ENCODE measurements around the gene GFY.

GFY gene

DNA sequence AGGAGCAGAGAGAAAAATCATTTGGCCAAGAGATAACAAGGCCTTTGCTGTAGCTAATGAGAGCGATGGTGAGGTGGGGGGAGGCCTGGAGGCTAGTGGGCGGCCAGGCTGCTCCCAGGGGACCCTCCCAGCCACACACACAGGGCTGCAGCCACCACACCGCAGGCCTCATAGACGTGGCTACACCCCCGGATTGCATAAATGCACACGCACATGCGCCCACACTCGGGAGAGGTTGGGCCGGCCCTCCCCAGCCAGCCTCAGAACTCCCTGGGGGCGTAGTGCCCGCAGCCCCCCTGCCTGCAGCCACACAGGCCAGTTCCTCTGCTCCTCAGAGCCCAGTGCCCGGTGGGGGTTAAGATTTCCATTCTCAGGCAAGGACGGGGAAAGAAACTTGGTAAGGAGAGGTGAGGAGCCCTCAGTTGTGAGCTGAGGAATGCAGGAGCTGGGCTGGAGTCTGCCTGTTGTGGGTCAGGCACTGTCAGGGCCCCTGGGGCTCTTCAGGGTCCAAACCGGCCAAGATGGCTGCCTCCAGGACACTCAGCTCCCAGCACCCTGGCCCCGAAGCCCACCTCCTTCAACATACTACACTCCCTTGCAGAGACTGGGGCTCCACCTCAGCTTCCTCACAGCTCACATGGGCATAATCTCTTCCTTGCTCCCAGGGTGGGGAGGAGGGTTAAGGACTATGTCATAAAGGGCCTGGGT lies 9.9 kb upstream of the GFY start:
- Histone ChIP-seq H3K23ac (ENCODE audit: low read depth, low read length, poor library complexity) (peak overlapping the region; percentile 34), H3K18ac (ENCODE audit: low read length) (peak overlapping the region; percentile 87), H2BK12ac (ENCODE audit: low read length) (peak overlapping the region; percentile 93), H3K79me1 (ENCODE audit: low read depth, low read length) (peaks cover 1% of the 10 kb centered on the region), H2AK5ac (ENCODE audit: low read depth, low read length) (peak overlapping the region; percentile 86), H3K4ac (ENCODE audit: low read length) (peak overlapping the region; percentile 86), H3K27me3 (ENCODE audit: control insufficient read depth in 3 of 3, insufficient read depth in 3 of 3, low read depth in 1 of 3, low read length in 3 of 3) (peaks cover 0 to 80% (median 0%) of the 10 kb centered on the region in 3 experiments), H3K9me3 (replicated peaks in 1 of 2; ENCODE audit: control insufficient read depth in 2 of 2, insufficient read depth in 1 of 2, low read depth in 1 of 2, low read length in 2 of 2) (no peaks in the 10 kb centered on the region), H3K4me3 (ENCODE audit: low read length in 2 of 2) (no peak overlapping the region), H3K4me1 (ENCODE audit: control insufficient read depth in 2 of 2, insufficient read depth in 1 of 2, low read depth in 1 of 2, low read length in 2 of 2) (peaks cover 0 to 24% of the 10 kb centered on the region in 2 donors), H3K27ac (replicated peaks; ENCODE audit: low read length) (no peak overlapping the region), H3K9ac (ENCODE audit: low read depth, low read length, poor library complexity) (peak overlapping the region; percentile 63), H2BK15ac (ENCODE audit: low read length) (peak overlapping the region; percentile 79), H2BK5ac (ENCODE audit: low read length) (peak overlapping the region; percentile 90), H3K36me3 (replicated peaks in 1 of 2; ENCODE audit: control insufficient read depth in 2 of 2, insufficient read depth in 2 of 2, low read length in 2 of 2) (no peaks in the 10 kb centered on the region), H4K8ac (ENCODE audit: low read depth, low read length) (no peak overlapping the region), H3K4me2 (ENCODE audit: insufficient read depth, low read length, poor library complexity, severe bottlenecking) (no peak overlapping the region), H2AFZ (ENCODE audit: low read length) (peak overlapping the region; percentile 69), H4K91ac (ENCODE audit: low read depth, low read length, poor library complexity) (peak overlapping the region; percentile 46), H3K14ac (ENCODE audit: low read length) (no peak overlapping the region), H2BK120ac (ENCODE audit: low read depth, low read length) (peak overlapping the region; percentile 36)
- no peak for DNase-seq (ENCODE audit: low spot score)
- no CpG with 5 or more reads among the region's 15 CpGs for WGBS, 2 donors (ENCODE audit: extremely low coverage in 2 of 2, insufficient read length in 2 of 2, insufficient replicate concordance in 1 of 2)

DNA sequence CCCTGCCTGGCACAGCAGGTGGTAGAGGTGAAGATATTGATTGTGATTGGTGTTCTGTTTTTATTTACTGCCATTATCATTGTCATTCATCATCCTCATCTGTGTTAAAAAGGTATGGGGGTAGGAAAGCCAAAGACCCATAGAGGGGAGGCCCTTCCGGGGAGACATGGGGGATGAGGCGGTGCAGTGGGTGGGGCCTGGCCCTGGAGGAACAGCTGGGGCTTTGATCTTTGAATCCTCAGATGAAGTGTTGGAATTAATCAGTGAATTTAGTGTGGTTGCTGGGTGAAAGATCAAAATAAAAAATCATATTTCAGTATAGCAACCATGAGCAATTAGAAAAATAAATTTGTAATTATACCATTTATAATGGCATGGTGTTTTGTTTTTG lies 9.4 kb upstream of the GFY start:
- H3K27ac ChIP-seq (replicated peaks; ENCODE audit: low read length) = no peak overlapping the region
- no peak overlapping the region for H2BK120ac ChIP-seq (ENCODE audit: low read depth, low read length)
- no peaks in the 10 kb centered on the region for H3K9me3 ChIP-seq (replicated peaks in 1 of 2; ENCODE audit: control insufficient read depth in 2 of 2, insufficient read depth in 1 of 2, low read depth in 1 of 2, low read length in 2 of 2)
- no peak overlapping the region for H3K4me2 ChIP-seq (ENCODE audit: insufficient read depth, low read length, poor library complexity, severe bottlenecking)
- no peak overlapping the region for H3K14ac ChIP-seq (ENCODE audit: low read length)
- no peak overlapping the region for H4K91ac ChIP-seq (ENCODE audit: low read depth, low read length, poor library complexity)
- no peak overlapping the region for H3K18ac ChIP-seq (ENCODE audit: low read length)
- peak overlapping the region; percentile 79 for H2BK15ac ChIP-seq (ENCODE audit: low read length)
- H3K9ac ChIP-seq (ENCODE audit: low read depth, low read length, poor library complexity) = no peak overlapping the region
- H2AFZ ChIP-seq (ENCODE audit: low read length) = no peak overlapping the region
- no peak for DNase-seq (ENCODE audit: low spot score)
- no peak overlapping the region for H3K4me3 ChIP-seq (ENCODE audit: low read length in 2 of 2)
- no CpG with 5 or more reads among the region's 2 CpGs for WGBS, 2 donors (ENCODE audit: extremely low coverage in 2 of 2, insufficient read length in 2 of 2, insufficient replicate concordance in 1 of 2)
- H3K23ac ChIP-seq (ENCODE audit: low read depth, low read length, poor library complexity) = no peak overlapping the region
- no peak overlapping the region for H4K8ac ChIP-seq (ENCODE audit: low read depth, low read length)
- H3K36me3 ChIP-seq (replicated peaks in 1 of 2; ENCODE audit: control insufficient read depth in 2 of 2, insufficient read depth in 2 of 2, low read length in 2 of 2) = no peaks in the 10 kb centered on the region
- peaks cover 0 to 24% of the 10 kb centered on the region in 2 donors for H3K4me1 ChIP-seq (ENCODE audit: control insufficient read depth in 2 of 2, insufficient read depth in 1 of 2, low read depth in 1 of 2, low read length in 2 of 2)
- H3K4ac ChIP-seq (ENCODE audit: low read length) = no peak overlapping the region
- peak overlapping the region; percentile 86 for H2AK5ac ChIP-seq (ENCODE audit: low read depth, low read length)
- H3K79me1 ChIP-seq (ENCODE audit: low read depth, low read length) = peaks cover 1% of the 10 kb centered on the region
- no peak overlapping the region for H2BK12ac ChIP-seq (ENCODE audit: low read length)
- H2BK5ac ChIP-seq (ENCODE audit: low read length) = no peak overlapping the region
- peaks cover 0 to 86% (median 2%) of the 10 kb centered on the region in 3 experiments for H3K27me3 ChIP-seq (ENCODE audit: control insufficient read depth in 3 of 3, insufficient read depth in 3 of 3, low read depth in 1 of 3, low read length in 3 of 3)

DNA sequence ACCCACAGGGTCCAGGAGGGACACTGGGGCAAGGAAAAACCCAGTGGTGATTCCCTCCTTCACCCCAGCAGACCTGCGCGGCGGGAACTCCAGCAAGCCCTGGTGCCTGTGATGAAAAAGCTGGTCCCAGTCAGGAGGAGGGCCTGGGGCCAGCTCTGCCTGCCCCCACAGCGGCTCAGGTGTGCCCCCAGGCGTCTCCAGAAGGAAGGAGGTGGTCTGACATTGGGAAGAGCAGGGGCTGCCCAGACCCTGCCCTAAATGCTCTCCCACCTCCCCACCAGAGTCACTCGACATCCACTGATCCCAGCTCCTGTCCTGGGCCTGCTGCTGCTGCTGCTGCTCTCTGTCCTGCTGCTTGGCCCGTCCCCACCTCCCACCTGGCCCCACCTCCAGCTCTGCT lies 8.1 kb upstream of the GFY start:
- Histone ChIP-seq H4K91ac (ENCODE audit: low read depth, low read length, poor library complexity) (no peak overlapping the region), H3K36me3 (replicated peaks in 1 of 2; ENCODE audit: control insufficient read depth in 2 of 2, insufficient read depth in 2 of 2, low read length in 2 of 2) (no peaks in the 10 kb centered on the region), H3K18ac (ENCODE audit: low read length) (peak overlapping the region; percentile 72), H2BK120ac (ENCODE audit: low read depth, low read length) (no peak overlapping the region), H2BK15ac (ENCODE audit: low read length) (peak overlapping the region; percentile 70), H3K27ac (replicated peaks; ENCODE audit: low read length) (no peak overlapping the region), H3K79me1 (ENCODE audit: low read depth, low read length) (peaks cover 1% of the 10 kb centered on the region), H3K4me1 (ENCODE audit: control insufficient read depth in 2 of 2, insufficient read depth in 1 of 2, low read depth in 1 of 2, low read length in 2 of 2) (peaks cover 0 to 19% of the 10 kb centered on the region in 2 donors), H3K27me3 (ENCODE audit: control insufficient read depth in 3 of 3, insufficient read depth in 3 of 3, low read depth in 1 of 3, low read length in 3 of 3) (peaks cover 0 to 88% (median 12%) of the 10 kb centered on the region in 3 experiments), H3K9me3 (replicated peaks in 1 of 2; ENCODE audit: control insufficient read depth in 2 of 2, insufficient read depth in 1 of 2, low read depth in 1 of 2, low read length in 2 of 2) (no peaks in the 10 kb centered on the region), H3K4me3 (ENCODE audit: low read length in 2 of 2) (no peak overlapping the region), H2AK5ac (ENCODE audit: low read depth, low read length) (peak overlapping the region; percentile 69), H3K4me2 (ENCODE audit: insufficient read depth, low read length, poor library complexity, severe bottlenecking) (no peak overlapping the region), H2BK5ac (ENCODE audit: low read length) (no peak overlapping the region), H2BK12ac (ENCODE audit: low read length) (no peak overlapping the region), H2AFZ (ENCODE audit: low read length) (no peak overlapping the region), H4K8ac (ENCODE audit: low read depth, low read length) (peak overlapping the region; percentile 88), H3K9ac (ENCODE audit: low read depth, low read length, poor library complexity) (no peak overlapping the region), H3K14ac (ENCODE audit: low read length) (no peak overlapping the region), H3K4ac (ENCODE audit: low read length) (peak overlapping the region; percentile 38), H3K23ac (ENCODE audit: low read depth, low read length, poor library complexity) (peak overlapping the region; percentile 34)
- WGBS, 2 donors (ENCODE audit: extremely low coverage in 2 of 2, insufficient read length in 2 of 2, insufficient replicate concordance in 1 of 2) = no CpG with 5 or more reads among the region's 7 CpGs
- no peak for DNase-seq (ENCODE audit: low spot score)

DNA sequence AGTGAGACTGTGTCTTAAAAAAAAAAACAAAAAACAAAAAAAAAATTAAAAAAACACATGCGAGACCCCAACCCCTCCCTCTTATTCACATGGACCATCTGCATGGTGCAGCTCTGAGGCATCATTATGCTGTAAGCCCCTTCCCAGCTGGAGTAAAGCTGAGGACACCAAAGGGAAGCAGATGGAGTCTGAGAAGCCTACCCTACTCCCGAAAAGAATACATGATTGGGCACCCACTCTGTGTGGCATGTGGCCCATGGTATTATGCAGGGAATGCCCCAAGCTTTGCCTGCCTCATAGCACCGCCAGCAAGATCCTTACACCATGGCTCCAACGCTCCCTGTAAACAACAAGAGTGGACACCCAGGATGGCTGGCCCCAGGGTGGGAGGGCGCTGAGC lies 6.7 kb upstream of the GFY start:
- H3K79me1 ChIP-seq (ENCODE audit: low read depth, low read length) = no peaks in the 10 kb centered on the region
- no peak overlapping the region for H2AFZ ChIP-seq (ENCODE audit: low read length)
- no peak overlapping the region for H2BK5ac ChIP-seq (ENCODE audit: low read length)
- H3K27ac ChIP-seq (replicated peaks; ENCODE audit: low read length) = no peak overlapping the region
- H4K91ac ChIP-seq (ENCODE audit: low read depth, low read length, poor library complexity) = no peak overlapping the region
- no peak overlapping the region for H4K8ac ChIP-seq (ENCODE audit: low read depth, low read length)
- DNase-seq (ENCODE audit: low spot score) = no peak
- no peak overlapping the region for H3K23ac ChIP-seq (ENCODE audit: low read depth, low read length, poor library complexity)
- H3K18ac ChIP-seq (ENCODE audit: low read length) = no peak overlapping the region
- H3K9me3 ChIP-seq (replicated peaks in 1 of 2; ENCODE audit: control insufficient read depth in 2 of 2, insufficient read depth in 1 of 2, low read depth in 1 of 2, low read length in 2 of 2) = no peaks in the 10 kb centered on the region
- WGBS, 2 donors (ENCODE audit: extremely low coverage in 2 of 2, insufficient read length in 2 of 2, insufficient replicate concordance in 1 of 2) = no CpG with 5 or more reads among the region's 5 CpGs
- no peak overlapping the region for H3K9ac ChIP-seq (ENCODE audit: low read depth, low read length, poor library complexity)
- peaks cover 5 to 91% (median 26%) of the 10 kb centered on the region in 3 experiments for H3K27me3 ChIP-seq (ENCODE audit: control insufficient read depth in 3 of 3, insufficient read depth in 3 of 3, low read depth in 1 of 3, low read length in 3 of 3)
- no peak overlapping the region for H3K14ac ChIP-seq (ENCODE audit: low read length)
- no peaks in the 10 kb centered on the region for H3K36me3 ChIP-seq (replicated peaks in 1 of 2; ENCODE audit: control insufficient read depth in 2 of 2, insufficient read depth in 2 of 2, low read length in 2 of 2)
- H2AK5ac ChIP-seq (ENCODE audit: low read depth, low read length) = no peak overlapping the region
- H2BK15ac ChIP-seq (ENCODE audit: low read length) = no peak overlapping the region
- no peak overlapping the region for H3K4me2 ChIP-seq (ENCODE audit: insufficient read depth, low read length, poor library complexity, severe bottlenecking)
- H2BK120ac ChIP-seq (ENCODE audit: low read depth, low read length) = no peak overlapping the region
- H3K4me3 ChIP-seq (ENCODE audit: low read length in 2 of 2) = no peak overlapping the region
- no peak overlapping the region for H3K4ac ChIP-seq (ENCODE audit: low read length)
- peaks cover 7 to 17% of the 10 kb centered on the region in 2 donors for H3K4me1 ChIP-seq (ENCODE audit: control insufficient read depth in 2 of 2, insufficient read depth in 1 of 2, low read depth in 1 of 2, low read length in 2 of 2)
- no peak overlapping the region for H2BK12ac ChIP-seq (ENCODE audit: low read length)
